HG03095 (cell line): ENCODE measurements around the gene RBM7.

Experiments used
- ATAC-seq: cut with Tn5 transposase; IDR thresholded peaks from one replicate; pipeline ENCODE4 v1.9.1; 2021; ENCODE audit warnings: moderate library complexity; ENCODE audit not compliant: unreplicated experiment

The RBM7 gene

DNA sequence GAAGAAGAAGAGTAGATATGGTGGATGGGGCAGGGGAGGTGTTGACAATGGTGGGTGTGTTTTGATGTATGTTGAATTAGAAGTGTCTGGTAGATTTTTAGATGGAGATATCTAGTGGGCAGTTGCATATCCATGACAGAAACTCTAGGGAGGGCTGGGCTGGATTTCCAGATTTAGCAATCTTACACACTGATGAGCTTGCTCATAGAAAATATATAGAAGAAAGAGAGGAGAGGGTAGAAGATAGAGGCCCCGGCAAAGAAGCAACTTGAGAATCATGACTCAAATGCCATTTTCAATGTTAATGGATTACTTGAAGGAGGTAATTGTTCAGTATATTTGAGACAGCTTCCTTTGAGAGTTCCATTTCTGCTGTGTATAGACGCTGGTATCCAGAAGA is 47.0 kb downstream of the RBM7 start:
- no peak for ATAC-seq

- no peak for ATAC-seq
These were observed 47.4 kb downstream of the RBM7 start for GRCh38 chr11:114447892-114448291.

DNA sequence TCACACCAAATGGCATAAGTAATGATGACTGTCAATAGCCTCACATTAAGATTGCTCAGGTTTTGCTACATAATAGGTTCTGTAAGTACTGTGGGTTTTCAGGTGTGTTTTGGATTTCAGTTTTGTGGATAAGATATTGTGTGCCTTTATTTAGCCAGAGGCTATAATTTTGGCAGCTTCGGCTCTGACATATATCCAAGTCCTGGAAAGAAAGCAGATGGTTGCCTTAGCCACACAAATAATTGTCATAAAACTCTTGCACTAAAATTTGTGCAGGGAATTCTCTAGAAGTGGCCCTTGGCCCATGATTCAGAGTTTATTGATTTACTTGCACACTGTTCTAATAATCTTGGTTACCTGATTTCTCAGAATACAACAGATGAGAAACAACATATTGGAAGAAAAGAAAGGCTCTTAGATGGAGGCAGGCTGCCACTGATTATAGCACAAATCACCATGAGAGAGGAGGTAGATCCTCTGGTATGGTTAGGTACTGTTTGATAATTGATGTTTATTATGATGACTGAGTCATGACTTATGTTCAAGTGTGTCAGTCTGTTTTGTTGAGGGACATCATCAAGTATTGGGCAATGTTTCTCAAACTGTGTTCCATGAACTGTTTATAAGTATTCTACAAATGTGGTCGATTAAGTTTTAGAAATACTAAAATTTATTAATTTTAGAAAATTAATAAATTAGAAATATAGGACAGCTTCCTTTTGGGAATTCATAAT is 48.5 kb downstream of the RBM7 start:
- no peak for ATAC-seq

GRCh38 chr11:114449845-114450244 is 49.4 kb downstream of the RBM7 start:
- ATAC-seq = no peak

- ATAC-seq = no peak
These were observed 51.9 kb downstream of the RBM7 start for GRCh38 chr11:114452399-114452798.
